SK-N-SH (cell line): Measurements from ENCODE around the gene BCL2L15.

ENCODE experiments used
- CTCF ChIP-seq: fragments of 200-600 bp; sonication (generic); IDR thresholded peaks from 2 replicates; pipeline ENCODE4 v1.6.1; 2017; ENCODE audit warnings: antibody characterized with exemption, mild to moderate bottlenecking, moderate library complexity
- EZH2phosphoT487 ChIP-seq: fragments of 200-600 bp; sonication (generic); IDR thresholded peaks from 2 replicates; pipeline ENCODE4 v1.6.1; 2017; ENCODE audit warnings: low read depth, mixed run types, mild to moderate bottlenecking, antibody characterized with exemption, moderate library complexity, borderline replicate concordance
- FOXM1 ChIP-seq: IDR thresholded peaks from 2 replicates; pipeline ENCODE4 v1.4.0; 2012; ENCODE audit warnings: low read depth, mild to moderate bottlenecking
- JUND ChIP-seq: IDR thresholded peaks from 2 replicates; pipeline ENCODE4 v1.4.0; 2012
- MAX ChIP-seq: IDR thresholded peaks from 2 replicates; pipeline ENCODE4 v1.4.0; 2012; ENCODE audit warnings: low read depth
- MEF2A ChIP-seq: IDR thresholded peaks from 2 replicates; pipeline ENCODE4 v1.4.0; 2012; ENCODE audit warnings: low read depth, borderline replicate concordance
- MXI1 ChIP-seq: IDR thresholded peaks from 2 replicates; pipeline ENCODE4 v1.6.1; 2012; ENCODE audit warnings: mild to moderate bottlenecking, low read depth, low read length, improper control_type of control experiment
- POLR2AphosphoS5 ChIP-seq: IDR thresholded peaks from 2 replicates; pipeline ENCODE4 v1.6.1; 2012; ENCODE audit warnings: low read depth, low read length
- RAD21 ChIP-seq: IDR thresholded peaks from 2 replicates; pipeline ENCODE4 v1.6.1; 2012; ENCODE audit warnings: mild to moderate bottlenecking, low read length
- REST ChIP-seq: IDR thresholded peaks from 2 replicates; pipeline ENCODE4 v1.6.1; 2012; ENCODE audit warnings: mild to moderate bottlenecking, low read depth, low read length, moderate library complexity
- RXRA ChIP-seq: IDR thresholded peaks from 2 replicates; pipeline ENCODE4 v1.4.0; 2012; ENCODE audit warnings: low read depth, mild to moderate bottlenecking, borderline replicate concordance
- SIN3A ChIP-seq: IDR thresholded peaks from 2 replicates; pipeline ENCODE4 v1.6.1; 2012; ENCODE audit warnings: low read depth, mild to moderate bottlenecking, low read length, moderate library complexity, borderline replicate concordance
- TCF12 ChIP-seq: IDR thresholded peaks from 2 replicates; pipeline ENCODE4 v1.4.0; 2012
- USF2 ChIP-seq: fragments of 150-350 bp; IDR thresholded peaks from 2 replicates; pipeline ENCODE4 v1.6.1; 2017; ENCODE audit warnings: antibody characterized with exemption, low read length, low read depth, borderline replicate concordance

GRCh38 chr1:113935176-113935575, 47.8 kb upstream of the BCL2L15 start:
- TF ChIP-seq TCF12 (no peak), USF2 (no peak), MEF2A (no peak), CTCF (no peak), SIN3A (no peak), POLR2AphosphoS5 (no peak), EZH2phosphoT487 (no peak), MAX (no peak), RXRA (no peak), MXI1 (no peak), FOXM1 (no peak), JUND (no peak), RAD21 (no peak), REST (no peak)
